ENCODE measurements around the gene SUGCT.

SUGCT gene

DNA sequence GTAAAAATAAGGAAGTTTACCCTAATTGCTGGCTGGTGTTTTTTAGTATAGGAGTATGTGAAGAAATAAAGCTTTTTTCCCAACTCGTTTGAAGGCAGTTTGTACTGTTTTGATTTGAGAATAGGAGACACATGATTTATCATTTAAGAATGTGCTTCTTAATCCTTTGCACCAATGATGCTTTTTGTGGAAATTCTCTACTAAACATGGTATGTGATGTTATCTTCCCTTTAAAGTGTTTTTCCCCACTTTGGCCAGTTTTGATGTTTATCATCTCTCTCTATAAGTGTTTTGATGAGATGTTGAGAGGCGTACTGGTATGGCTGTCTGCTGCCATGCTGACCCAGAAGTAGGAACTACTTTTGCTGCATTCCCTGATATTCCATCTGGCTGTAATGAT is 85.1 kb downstream of the SUGCT start:
- H3K27ac ChIP-seq: no peak overlapping the region
- TF ChIP-seq Cebpa-rat (IDR thresholded peaks at IDR 0.05): no peak
- H3K4me2 ChIP-seq: no peak overlapping the region
- H3K9ac ChIP-seq: no peak overlapping the region
- no peaks in the 10 kb centered on the region for H3K36me3 ChIP-seq
- H3K9me3 ChIP-seq: peaks cover 11% of the 10 kb centered on the region
- H3K27me3 ChIP-seq: no peaks in the 10 kb centered on the region
- H3K4me1 ChIP-seq: no peaks in the 10 kb centered on the region
- H3K4me3 ChIP-seq: no peak overlapping the region
- H4K20me1 ChIP-seq: no peaks in the 10 kb centered on the region

DNA sequence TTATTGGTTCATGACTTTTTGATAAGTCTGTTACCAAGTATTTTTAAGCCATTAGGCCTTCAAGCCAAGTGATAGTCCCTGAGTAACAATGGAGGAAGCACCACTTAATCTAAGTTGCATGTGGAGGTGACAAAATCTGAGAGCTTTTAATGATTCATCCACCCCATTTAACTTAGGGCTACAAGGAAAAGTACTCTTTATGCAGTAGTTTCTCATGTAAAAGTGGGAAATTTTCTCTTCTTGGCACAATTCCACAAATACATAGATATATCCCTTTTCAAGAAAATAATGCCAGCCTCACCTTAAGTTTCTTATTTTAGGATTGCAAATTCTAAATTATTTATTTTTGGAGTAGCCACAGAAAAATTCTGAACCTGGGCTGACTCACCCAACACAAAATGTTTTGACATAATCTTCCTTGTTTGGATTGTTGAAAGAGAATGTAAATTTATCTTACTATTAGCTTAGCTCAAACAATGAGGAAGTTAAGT is 85.7 kb downstream of the SUGCT start:
- Histone ChIP-seq H3K4me2 (no peak overlapping the region), H3K9me3 (peaks cover 11% of the 10 kb centered on the region), H3K27ac (no peak overlapping the region), H3K4me1 (no peaks in the 10 kb centered on the region), H3K36me3 (no peaks in the 10 kb centered on the region), H3K9ac (no peak overlapping the region), H3K27me3 (no peaks in the 10 kb centered on the region), H3K4me3 (no peak overlapping the region), H4K20me1 (no peaks in the 10 kb centered on the region)
- TF ChIP-seq Cebpa-rat (IDR thresholded peaks at IDR 0.05): no peak

DNA sequence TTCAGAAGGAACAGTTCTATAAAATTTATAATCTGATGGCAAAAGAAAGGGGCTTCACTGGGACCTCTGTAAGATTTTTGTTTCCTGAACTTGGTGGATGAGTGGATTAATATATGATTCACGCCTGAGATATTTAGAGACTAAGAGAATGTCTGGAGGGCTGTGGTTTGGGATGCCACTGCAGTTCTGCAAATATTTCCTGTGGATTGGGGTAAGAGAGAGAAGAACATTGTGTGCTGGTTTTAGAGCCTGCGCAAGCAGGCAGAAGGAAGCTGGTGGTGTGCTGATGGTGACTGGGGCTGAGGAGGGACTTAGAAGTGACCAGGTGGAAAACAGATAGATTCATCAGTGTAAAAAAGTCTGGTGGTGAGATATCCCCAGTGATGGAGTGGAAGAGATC is 87.0 kb downstream of the SUGCT start:
- Histone ChIP-seq H3K27me3 (no peaks in the 10 kb centered on the region), H3K4me3 (no peak overlapping the region), H3K9ac (no peak overlapping the region), H4K20me1 (no peaks in the 10 kb centered on the region), H3K9me3 (peaks cover 11% of the 10 kb centered on the region), H3K36me3 (no peaks in the 10 kb centered on the region), H3K27ac (no peak overlapping the region), H3K4me2 (no peak overlapping the region), H3K4me1 (no peaks in the 10 kb centered on the region)
- TF ChIP-seq Cebpa-rat (IDR thresholded peaks at IDR 0.05): no peak

DNA sequence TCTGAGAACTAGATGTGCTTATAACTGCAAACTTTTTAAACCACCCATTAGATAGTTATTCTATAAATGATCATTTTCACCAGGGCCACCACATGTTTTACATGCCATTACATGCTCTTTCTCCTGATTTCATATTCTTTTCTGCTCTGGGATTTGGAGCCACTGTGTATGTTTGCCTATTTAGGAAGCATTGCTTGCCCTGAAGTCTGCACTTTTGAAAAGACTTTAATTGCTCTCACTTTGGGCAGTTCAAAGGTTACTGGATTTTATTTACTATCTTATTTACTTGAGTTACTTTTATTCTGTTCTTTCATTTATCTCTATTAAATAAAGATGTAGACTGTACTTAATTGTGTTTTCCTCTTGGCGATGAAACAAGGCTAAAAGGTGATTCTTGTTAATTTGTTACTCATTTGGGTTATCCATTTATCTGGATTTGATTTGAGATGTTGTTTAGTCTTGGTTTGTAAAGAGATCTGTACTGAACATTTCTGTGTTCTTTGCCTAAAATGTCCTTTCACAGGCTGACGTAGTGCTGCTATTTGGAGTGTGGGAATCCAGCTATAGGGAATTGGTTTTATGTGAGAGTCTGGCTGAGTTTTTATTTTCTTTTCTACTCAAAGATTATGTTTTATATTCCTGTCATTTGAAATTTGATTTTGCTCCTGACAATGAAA is 88.8 kb downstream of the SUGCT start:
- no peak for TF ChIP-seq Cebpa-rat (IDR thresholded peaks at IDR 0.05)
- no peak overlapping the region for H3K4me3 ChIP-seq
- no peaks in the 10 kb centered on the region for H3K27me3 ChIP-seq
- H3K4me2 ChIP-seq: no peak overlapping the region
- H3K36me3 ChIP-seq: no peaks in the 10 kb centered on the region
- H3K9ac ChIP-seq: no peak overlapping the region
- H4K20me1 ChIP-seq: no peaks in the 10 kb centered on the region
- H3K27ac ChIP-seq: no peak overlapping the region
- H3K4me1 ChIP-seq: no peaks in the 10 kb centered on the region
- peaks cover 5% of the 10 kb centered on the region for H3K9me3 ChIP-seq

DNA sequence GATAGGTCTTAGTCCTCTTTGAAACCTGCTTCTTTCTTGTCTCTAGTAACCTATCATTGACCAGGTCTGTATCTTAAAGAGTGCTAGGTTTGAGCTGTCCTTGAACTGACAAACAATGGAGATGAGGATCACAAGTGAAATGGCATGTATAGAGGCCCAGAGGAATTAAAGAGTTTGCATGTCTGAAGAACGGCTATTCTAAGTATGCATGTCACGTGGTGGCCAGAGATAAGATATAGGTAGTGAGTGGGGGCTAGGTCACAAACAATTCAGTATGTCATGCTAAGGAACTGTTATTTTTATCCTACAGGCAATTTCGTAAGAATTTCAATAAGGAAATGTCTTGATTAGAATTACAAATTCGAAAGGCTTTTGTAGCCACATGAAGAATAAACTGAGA is 95.3 kb downstream of the SUGCT start:
- Histone ChIP-seq H3K4me1 (no peaks in the 10 kb centered on the region), H3K36me3 (no peaks in the 10 kb centered on the region), H3K9ac (no peak overlapping the region), H3K4me3 (no peak overlapping the region), H4K20me1 (no peaks in the 10 kb centered on the region), H3K4me2 (no peak overlapping the region), H3K27ac (no peak overlapping the region), H3K27me3 (no peaks in the 10 kb centered on the region), H3K9me3 (no peaks in the 10 kb centered on the region)
- no peak for TF ChIP-seq Cebpa-rat (IDR thresholded peaks at IDR 0.05)

DNA sequence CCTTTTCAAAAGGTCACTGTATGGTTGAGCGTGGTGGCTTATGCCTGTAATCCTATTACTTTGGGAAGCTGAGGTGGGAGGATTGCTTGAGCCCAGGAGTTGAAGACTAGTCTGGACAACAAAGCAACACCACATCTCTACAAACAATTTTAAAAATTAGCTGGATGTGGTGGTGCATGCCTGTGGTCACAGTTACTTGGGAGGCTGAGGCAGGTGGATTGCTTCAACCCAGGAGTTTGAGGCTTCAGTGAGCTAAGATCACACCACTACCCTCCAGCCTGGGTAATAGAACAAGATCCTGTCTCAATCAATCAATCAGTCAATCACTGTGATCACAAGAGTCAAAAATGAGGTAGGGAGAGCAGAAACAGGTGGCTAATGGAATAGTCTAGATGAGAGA is 97.0 kb downstream of the SUGCT start:
- Histone ChIP-seq H3K9me3 (no peaks in the 10 kb centered on the region), H3K27ac (no peak overlapping the region), H3K4me3 (no peak overlapping the region), H3K36me3 (no peaks in the 10 kb centered on the region), H4K20me1 (no peaks in the 10 kb centered on the region), H3K9ac (no peak overlapping the region), H3K4me2 (no peak overlapping the region), H3K4me1 (no peaks in the 10 kb centered on the region), H3K27me3 (no peaks in the 10 kb centered on the region)
- TF ChIP-seq Cebpa-rat (IDR thresholded peaks at IDR 0.05): no peak

DNA sequence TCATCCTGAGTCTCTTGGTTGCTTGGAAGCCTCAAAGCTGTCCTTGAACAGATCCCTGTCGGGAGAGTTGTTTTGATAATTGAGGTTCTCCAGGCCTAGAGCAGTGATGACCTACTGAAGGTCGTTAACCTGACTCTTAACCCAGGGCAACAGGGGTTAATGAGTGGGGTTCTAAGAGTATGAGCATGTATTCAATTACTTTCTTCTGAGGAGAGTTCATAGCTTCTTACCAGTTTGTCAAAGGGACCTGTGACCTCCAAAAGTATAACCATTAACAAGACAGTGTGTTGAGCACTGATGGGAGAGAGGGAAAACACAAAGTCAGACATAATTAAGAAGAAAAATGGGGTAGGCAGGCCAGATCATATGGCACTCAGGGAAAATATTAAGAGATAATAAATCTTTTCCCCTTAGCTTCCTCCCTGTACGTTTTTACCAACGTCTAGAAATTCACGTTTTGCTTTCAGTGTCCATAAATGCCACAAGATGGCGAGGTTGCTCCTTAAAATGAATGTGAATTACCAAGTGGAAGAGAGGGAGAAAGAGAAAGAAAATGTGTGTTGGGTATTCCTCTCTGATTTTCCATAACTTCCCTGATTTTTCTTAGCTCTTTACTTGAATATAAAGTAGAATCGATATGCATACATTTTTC is 97.6 kb downstream of the SUGCT start:
- Histone ChIP-seq H3K27me3 (no peaks in the 10 kb centered on the region), H4K20me1 (no peaks in the 10 kb centered on the region), H3K4me3 (no peak overlapping the region), H3K36me3 (no peaks in the 10 kb centered on the region), H3K9me3 (no peaks in the 10 kb centered on the region), H3K4me2 (no peak overlapping the region), H3K27ac (no peak overlapping the region), H3K4me1 (no peaks in the 10 kb centered on the region), H3K9ac (no peak overlapping the region)
- TF ChIP-seq Cebpa-rat (IDR thresholded peaks at IDR 0.05): no peak

DNA sequence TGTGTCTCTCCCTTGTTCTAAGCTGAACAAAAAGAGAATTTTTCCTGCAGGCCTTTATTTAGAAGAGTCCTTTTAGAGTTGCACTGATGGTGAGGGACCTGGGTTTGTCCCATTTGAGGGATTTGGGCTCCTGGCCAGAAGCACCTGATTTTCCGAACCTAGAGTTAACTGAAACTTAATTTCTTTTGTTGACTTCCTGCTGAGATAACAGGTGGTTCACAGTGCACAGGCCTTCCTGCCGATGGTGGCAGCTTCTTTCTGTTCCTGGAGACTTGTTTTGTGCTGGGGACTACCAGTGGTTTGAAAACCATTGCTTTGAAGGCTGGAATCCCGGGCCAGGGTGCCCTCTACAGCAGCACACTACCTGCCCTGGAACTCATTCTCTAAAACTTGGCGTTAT is 99.2 kb downstream of the SUGCT start:
- H3K4me1 ChIP-seq: no peaks in the 10 kb centered on the region
- no peaks in the 10 kb centered on the region for H3K27me3 ChIP-seq

DNA sequence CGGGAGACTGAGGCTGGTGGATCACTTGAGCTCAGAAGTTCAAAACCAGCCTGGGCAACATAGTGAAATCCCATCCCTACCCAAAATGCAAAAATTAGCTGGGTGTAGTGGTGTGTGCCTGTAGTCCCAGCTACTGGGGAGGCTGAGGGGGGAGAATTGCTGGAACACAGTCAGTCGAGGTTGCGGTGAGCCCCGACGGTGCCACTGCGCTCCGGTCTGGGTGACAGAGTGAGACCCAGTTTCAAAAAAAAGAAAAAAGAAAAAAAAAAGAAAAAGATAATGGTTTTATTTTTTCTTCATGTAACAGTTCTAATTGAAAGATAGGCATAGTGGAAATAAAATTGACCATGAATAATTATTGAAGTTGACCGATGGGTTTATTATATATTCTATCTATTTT is 99.9 kb downstream of the SUGCT start:
- no peak overlapping the region for H3K4me3 ChIP-seq
- H3K36me3 ChIP-seq: no peaks in the 10 kb centered on the region
- H3K9ac ChIP-seq: no peak overlapping the region
- H3K4me2 ChIP-seq: no peak overlapping the region
- no peaks in the 10 kb centered on the region for H3K9me3 ChIP-seq
- TF ChIP-seq Cebpa-rat (IDR thresholded peaks at IDR 0.05): no peak
- H3K4me1 ChIP-seq: no peaks in the 10 kb centered on the region
- no peak overlapping the region for H3K27ac ChIP-seq
- no peaks in the 10 kb centered on the region for H4K20me1 ChIP-seq
- no peaks in the 10 kb centered on the region for H3K27me3 ChIP-seq

More for the DNA sequence above, 99.2 kb downstream of the SUGCT start:
- TF ChIP-seq Cebpa-rat (IDR thresholded peaks at IDR 0.05): no peak
- Histone ChIP-seq H3K9ac (no peak overlapping the region), H3K4me2 (no peak overlapping the region), H3K9me3 (no peaks in the 10 kb centered on the region), H3K27ac (no peak overlapping the region), H3K4me3 (no peak overlapping the region), H3K36me3 (no peaks in the 10 kb centered on the region), H4K20me1 (no peaks in the 10 kb centered on the region)

DNA sequence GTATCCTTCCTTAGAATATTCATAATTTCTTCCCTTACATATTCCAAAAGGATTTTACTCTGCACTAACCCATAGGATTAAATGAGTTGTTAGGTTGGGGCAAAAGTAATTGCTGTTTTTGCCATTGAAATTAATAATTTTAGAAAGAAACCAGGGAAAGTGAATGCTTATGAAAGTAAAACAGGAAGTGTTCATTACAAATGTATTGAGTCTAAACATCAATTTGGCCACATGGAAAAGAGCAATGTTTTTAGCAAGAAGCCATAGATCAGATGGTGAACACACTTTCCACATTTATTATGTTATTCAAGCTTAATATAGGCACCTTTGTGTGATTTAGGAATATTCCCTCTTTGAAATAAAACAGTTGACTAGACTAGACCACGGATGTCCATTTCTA is 102.9 kb downstream of the SUGCT start:
- Histone ChIP-seq H3K4me3 (no peak overlapping the region), H4K20me1 (no peaks in the 10 kb centered on the region), H3K4me2 (no peak overlapping the region), H3K9ac (no peak overlapping the region), H3K27ac (no peak overlapping the region), H3K4me1 (no peaks in the 10 kb centered on the region), H3K27me3 (no peaks in the 10 kb centered on the region), H3K9me3 (no peaks in the 10 kb centered on the region), H3K36me3 (no peaks in the 10 kb centered on the region)
- TF ChIP-seq Cebpa-rat (IDR thresholded peaks at IDR 0.05): no peak
